A673 (cell line): ENCODE results near the gene ACSS2.

Source experiments
- EZH2 ChIP-seq: fragments of 200-600 bp; sonication (generic); IDR thresholded peaks from 2 replicates; pipeline ENCODE4 v1.6.1; 2017; ENCODE audit warnings: borderline replicate concordance, low read depth, mild to moderate bottlenecking, mixed read lengths, antibody characterized with exemption, low read length; ENCODE audit not compliant: poor library complexity, severe bottlenecking
- TF ChIP-seq, protein P1 (sequence below): fragments of 300-800, 200-600 bp; sonication (generic); conservative IDR thresholded peaks from 2 replicates; pipeline ENCODE4 v1.5.1; 2017; ENCODE audit warnings: low read depth, mild to moderate bottlenecking, antibody characterized with exemption, low read length, moderate library complexity, mixed read lengths

DNA sequence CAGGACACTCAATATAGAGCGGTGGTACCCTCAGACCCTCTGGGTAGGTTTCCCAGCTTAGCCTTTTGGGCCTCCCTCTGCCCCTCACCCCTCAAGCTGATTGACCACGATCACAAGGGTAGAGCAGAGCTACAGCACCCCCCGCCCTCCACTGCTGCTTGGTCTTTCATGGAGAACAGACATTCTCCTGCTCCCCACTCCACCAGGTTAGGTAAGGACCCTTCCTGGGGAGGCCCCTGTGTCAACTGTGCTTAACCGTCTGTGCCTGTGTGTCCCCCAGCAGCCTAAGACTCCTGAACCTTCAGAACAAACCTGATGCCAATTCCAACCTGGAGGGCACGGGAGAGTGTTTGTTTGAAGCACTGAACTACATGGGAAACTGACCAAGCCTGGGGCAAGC is 91.0 kb downstream of the ACSS2 start:
- TF ChIP-seq, protein P1, sequence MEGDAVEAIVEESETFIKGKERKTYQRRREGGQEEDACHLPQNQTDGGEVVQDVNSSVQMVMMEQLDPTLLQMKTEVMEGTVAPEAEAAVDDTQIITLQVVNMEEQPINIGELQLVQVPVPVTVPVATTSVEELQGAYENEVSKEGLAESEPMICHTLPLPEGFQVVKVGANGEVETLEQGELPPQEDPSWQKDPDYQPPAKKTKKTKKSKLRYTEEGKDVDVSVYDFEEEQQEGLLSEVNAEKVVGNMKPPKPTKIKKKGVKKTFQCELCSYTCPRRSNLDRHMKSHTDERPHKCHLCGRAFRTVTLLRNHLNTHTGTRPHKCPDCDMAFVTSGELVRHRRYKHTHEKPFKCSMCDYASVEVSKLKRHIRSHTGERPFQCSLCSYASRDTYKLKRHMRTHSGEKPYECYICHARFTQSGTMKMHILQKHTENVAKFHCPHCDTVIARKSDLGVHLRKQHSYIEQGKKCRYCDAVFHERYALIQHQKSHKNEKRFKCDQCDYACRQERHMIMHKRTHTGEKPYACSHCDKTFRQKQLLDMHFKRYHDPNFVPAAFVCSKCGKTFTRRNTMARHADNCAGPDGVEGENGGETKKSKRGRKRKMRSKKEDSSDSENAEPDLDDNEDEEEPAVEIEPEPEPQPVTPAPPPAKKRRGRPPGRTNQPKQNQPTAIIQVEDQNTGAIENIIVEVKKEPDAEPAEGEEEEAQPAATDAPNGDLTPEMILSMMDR: no peak
- no peak for TF ChIP-seq EZH2
